ENCODE results near the gene MARCHF9. TPM values are rescaled to one million over a fixed set of nuclear protein-coding genes. Genes with fewer than 3 reads are reported as not detected.
A peak's percentile ranks its signal among the peaks of the same experiment; 100 is the strongest.

MARCHF9 gene
- total RNA-seq, 4 donors from 2014 or later = 10.2 to 26.6 (median 13.1) TPM

DNA sequence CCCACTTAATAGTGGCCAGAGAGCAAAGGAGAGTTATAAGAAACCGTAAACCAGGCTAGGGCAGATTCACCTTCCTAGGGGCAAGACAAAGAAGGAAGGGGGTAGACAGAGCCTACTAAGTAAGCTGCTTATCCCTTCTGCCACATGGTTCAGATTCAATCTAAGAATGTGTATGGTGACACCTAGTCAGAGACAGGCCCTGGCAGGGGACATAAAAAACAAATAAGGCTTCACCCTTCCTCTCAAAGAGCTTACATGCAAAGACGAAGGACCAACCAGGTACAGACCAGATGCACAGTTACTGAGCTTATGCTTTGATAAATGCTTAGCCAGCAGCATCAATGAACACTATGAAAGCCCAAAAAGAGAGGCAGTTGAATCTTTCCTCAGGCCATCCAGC, 7.6 kb downstream of the MARCHF9 start:
- Histone ChIP-seq H3K4me3 (no peak overlapping the region), H3K36me3 (peaks cover 16% of the 10 kb centered on the region), H3K9me3 (no peaks in the 10 kb centered on the region), H3K27ac (no peak overlapping the region), H3K4me1 (peaks cover 27% of the 10 kb centered on the region), H3K27me3 (peaks cover 37% of the 10 kb centered on the region)
- no peak for TF ChIP-seq POLR2A (IDR thresholded peaks at IDR 0.05)
- no peak for TF ChIP-seq EP300 (IDR thresholded peaks at IDR 0.05)
- TF ChIP-seq POLR2AphosphoS5 (IDR thresholded peaks at IDR 0.05) = no peak
- TF ChIP-seq, protein P1, sequence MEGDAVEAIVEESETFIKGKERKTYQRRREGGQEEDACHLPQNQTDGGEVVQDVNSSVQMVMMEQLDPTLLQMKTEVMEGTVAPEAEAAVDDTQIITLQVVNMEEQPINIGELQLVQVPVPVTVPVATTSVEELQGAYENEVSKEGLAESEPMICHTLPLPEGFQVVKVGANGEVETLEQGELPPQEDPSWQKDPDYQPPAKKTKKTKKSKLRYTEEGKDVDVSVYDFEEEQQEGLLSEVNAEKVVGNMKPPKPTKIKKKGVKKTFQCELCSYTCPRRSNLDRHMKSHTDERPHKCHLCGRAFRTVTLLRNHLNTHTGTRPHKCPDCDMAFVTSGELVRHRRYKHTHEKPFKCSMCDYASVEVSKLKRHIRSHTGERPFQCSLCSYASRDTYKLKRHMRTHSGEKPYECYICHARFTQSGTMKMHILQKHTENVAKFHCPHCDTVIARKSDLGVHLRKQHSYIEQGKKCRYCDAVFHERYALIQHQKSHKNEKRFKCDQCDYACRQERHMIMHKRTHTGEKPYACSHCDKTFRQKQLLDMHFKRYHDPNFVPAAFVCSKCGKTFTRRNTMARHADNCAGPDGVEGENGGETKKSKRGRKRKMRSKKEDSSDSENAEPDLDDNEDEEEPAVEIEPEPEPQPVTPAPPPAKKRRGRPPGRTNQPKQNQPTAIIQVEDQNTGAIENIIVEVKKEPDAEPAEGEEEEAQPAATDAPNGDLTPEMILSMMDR (IDR thresholded peaks at IDR 0.05) = no peak
- DNase-seq (ENCODE audit: low spot score in 2 of 2) = no peak
- 87% methylated on average over 2 of the region's 2 CpGs for WGBS

DNA sequence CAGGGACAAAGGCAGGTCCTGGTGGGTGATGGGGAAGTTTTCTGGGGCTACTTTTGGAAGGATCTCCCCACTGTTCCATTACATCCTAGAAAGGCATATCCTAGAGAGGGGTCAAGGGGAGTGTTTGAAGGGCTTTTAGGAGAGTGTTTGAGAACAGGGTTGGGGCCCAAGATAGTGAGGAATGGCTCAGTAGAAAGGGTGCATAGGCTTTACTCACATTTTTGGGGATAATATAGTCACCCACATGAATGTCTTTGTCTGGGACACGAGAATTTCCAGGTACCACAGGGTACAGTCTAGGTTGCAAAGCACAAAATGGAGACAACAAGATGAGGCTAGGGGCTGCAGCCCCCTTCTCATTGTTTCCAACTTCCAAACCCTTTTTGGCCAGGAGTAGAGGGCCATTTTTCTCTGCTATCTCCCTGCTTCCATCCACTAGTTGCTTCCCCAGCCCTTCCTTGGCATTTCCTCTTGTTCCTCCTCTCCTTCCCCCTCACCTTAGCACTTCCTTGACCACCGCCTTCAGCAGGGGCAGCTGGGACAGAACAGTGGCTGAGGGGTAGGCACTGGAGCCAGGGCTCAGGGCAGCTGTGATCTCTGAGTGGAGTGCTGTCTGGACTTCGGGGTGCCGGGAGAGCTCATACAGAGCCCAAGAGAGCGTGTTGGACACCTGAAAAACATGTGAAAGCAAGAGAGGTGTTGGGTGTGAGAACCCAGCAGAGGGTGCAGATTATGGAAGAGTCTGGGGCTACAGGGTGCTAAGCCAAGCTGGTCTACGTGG, 9.2 kb downstream of the MARCHF9 start:
- no peak for TF ChIP-seq EP300 (IDR thresholded peaks at IDR 0.05)
- TF ChIP-seq, protein P1 (IDR thresholded peaks at IDR 0.05) = no peak
- no peak for TF ChIP-seq POLR2A (IDR thresholded peaks at IDR 0.05)
- no peak for TF ChIP-seq POLR2AphosphoS5 (IDR thresholded peaks at IDR 0.05)
- Histone ChIP-seq H3K27ac (no peak overlapping the region), H3K27me3 (peaks cover 37% of the 10 kb centered on the region), H3K9me3 (no peaks in the 10 kb centered on the region), H3K36me3 (peaks cover 15% of the 10 kb centered on the region), H3K4me3 (peak overlapping the region; percentile 48), H3K4me1 (peaks cover 27% of the 10 kb centered on the region)
- DNase-seq (ENCODE audit: low spot score in 2 of 2) = no peak
- WGBS = 86% methylated on average over 6 of the region's 6 CpGs

DNA sequence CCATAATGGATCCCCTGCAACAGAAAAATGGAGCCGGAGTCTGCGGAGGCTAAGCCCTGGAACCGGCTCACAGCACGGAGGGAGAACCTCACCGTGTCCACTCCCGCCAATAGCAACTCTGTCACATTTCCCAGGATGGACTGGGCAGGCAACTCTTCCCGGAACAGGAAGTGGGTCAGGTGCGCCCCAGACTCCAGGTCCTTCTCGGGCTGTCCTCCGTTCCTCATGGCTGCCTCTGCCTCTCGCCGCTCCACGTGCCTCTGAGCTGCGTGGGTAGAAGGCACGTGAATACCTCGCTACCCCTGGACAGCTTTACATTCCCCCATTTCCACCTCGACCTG, 9.7 kb downstream of the MARCHF9 start:
- peaks cover 37% of the 10 kb centered on the region for H3K27me3 ChIP-seq

DNA sequence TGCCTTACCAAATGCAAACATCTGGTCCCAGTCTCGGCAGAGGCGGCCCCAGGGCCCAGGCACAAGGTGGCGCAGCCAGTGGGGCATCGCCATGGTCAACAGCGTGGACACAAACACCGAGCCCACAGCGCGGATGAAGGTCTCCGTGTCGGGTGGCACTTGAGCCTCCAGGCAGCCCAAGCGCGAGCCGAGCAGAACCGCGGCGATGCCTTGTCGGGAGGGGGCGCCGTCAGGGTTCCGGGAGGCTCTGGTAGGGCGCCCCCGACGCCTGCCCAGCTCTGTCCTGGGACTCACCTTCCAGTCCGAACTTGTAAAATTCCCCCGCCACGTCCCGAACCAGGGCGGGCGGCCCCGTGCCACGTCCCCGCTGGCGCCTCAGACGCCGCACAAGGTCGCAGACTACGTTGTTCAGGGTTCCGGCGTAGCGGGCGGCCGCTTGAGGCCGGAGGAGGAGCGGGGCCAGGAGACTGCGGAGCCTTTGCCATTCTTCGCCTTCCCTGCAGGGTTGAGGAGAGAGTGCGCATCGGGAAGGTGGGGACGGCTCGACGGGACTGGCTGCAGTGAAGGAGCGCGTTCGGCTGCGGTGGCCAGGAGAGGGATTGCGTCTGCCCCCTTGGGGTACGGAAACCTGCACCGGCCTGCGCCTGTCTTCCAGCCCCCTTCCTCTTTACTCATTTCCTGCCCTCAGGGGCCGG, 10.2 kb downstream of the MARCHF9 start:
- Histone ChIP-seq H3K9me3 (no peaks in the 10 kb centered on the region), H3K27me3 (peaks cover 37% of the 10 kb centered on the region), H3K4me1 (peaks cover 27% of the 10 kb centered on the region), H3K4me3 (peak overlapping the region; percentile 48), H3K27ac (no peak overlapping the region), H3K36me3 (peaks cover 24% of the 10 kb centered on the region)
- DNase-seq (ENCODE audit: low spot score in 2 of 2) = no peak
- TF ChIP-seq POLR2AphosphoS5 (IDR thresholded peaks at IDR 0.05) = no peak
- TF ChIP-seq, protein P1 (IDR thresholded peaks at IDR 0.05) = no peak
- no peak for TF ChIP-seq EP300 (IDR thresholded peaks at IDR 0.05)
- no peak for TF ChIP-seq POLR2A (IDR thresholded peaks at IDR 0.05)
- WGBS = 0% methylated on average over 13 of the region's 60 CpGs

More for the DNA sequence above, 9.7 kb downstream of the MARCHF9 start:
- no peaks in the 10 kb centered on the region for H3K9me3 ChIP-seq
- peaks cover 27% of the 10 kb centered on the region for H3K4me1 ChIP-seq
- H3K36me3 ChIP-seq = peaks cover 19% of the 10 kb centered on the region
- DNase-seq (ENCODE audit: low spot score in 2 of 2) = no peak
- no peak overlapping the region for H3K27ac ChIP-seq
- TF ChIP-seq, protein P1 (IDR thresholded peaks at IDR 0.05) = no peak
- TF ChIP-seq EP300 (IDR thresholded peaks at IDR 0.05) (no peak), POLR2AphosphoS5 (IDR thresholded peaks at IDR 0.05) (no peak), POLR2A (IDR thresholded peaks at IDR 0.05) (no peak)
- H3K4me3 ChIP-seq = peak overlapping the region; percentile 48
- WGBS = 28% methylated on average over 13 of the region's 17 CpGs
